GM20000 (cell line): ENCODE measurements around the gene DNAH3.
"Not testable (repeated sequence)": the region's sequence is repeated elsewhere in the genome, so short reads cannot be mapped to it uniquely, and the experiment has no call there.

Experiments used
- DNase-seq: peaks from one replicate; pipeline ENCODE4 v3.0.0; 2012; ENCODE audit warnings: low spot score
- TF ChIP-seq, protein P1 (sequence below): IDR thresholded peaks from 2 replicates; pipeline ENCODE4 v1.5.1; 2012; ENCODE audit warnings: mild to moderate bottlenecking, control low read depth; ENCODE audit errors: extremely low read depth, missing control alignments

The DNAH3 gene

GRCh38 chr16:21116148-21116693, 34.4 kb downstream of the DNAH3 start:
- DNase-seq: no peak
- TF ChIP-seq, protein P1, sequence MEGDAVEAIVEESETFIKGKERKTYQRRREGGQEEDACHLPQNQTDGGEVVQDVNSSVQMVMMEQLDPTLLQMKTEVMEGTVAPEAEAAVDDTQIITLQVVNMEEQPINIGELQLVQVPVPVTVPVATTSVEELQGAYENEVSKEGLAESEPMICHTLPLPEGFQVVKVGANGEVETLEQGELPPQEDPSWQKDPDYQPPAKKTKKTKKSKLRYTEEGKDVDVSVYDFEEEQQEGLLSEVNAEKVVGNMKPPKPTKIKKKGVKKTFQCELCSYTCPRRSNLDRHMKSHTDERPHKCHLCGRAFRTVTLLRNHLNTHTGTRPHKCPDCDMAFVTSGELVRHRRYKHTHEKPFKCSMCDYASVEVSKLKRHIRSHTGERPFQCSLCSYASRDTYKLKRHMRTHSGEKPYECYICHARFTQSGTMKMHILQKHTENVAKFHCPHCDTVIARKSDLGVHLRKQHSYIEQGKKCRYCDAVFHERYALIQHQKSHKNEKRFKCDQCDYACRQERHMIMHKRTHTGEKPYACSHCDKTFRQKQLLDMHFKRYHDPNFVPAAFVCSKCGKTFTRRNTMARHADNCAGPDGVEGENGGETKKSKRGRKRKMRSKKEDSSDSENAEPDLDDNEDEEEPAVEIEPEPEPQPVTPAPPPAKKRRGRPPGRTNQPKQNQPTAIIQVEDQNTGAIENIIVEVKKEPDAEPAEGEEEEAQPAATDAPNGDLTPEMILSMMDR: no peak

- not testable (repeated sequence) for DNase-seq
Measured at GRCh38 chr16:21115551-21115950, 35.1 kb downstream of the DNAH3 start.

DNA sequence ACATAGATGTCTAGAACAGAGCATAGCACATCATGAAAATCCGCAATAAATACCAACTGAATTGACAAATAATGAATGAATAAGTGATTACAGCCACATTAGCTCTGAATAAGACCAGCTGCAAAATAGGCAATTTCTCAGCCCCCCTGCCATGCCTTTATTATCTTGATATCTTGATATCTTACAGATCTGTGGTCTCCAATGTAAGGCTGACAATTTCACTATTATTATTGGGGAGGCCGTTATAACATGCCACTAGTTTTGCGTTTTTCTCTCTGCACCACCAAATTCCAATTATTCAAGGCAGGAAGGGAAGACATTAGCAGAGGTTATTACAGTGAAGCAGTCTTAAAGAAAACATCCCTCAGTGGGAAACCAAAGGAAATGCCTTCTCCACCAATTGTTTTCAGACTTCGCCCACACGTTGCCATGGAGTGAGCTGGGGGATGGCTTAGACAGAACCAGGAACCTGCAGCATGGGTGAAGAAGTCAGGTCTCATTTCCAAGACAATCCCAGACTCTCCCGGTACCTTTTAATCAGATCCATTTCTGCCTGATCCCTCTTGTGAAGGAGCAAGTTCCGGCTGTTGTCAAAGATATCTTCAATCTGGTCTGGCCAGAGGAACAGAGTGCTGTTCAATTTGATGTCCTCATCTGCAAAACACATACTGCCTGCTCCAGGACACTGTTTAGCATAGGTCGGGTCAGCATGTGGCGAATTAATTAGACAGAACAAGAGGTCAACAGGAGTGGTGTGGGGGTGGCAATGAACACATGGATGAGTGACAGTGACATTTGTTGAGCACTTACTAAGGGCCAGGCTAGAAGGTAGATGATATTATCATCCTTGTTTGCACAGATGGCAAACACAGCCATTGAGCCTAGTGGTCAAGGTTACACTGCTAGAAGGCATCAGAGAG, 46.4 kb downstream of the DNAH3 start:
- TF ChIP-seq, protein P1: no peak
- no peak for DNase-seq

- TF ChIP-seq, protein P1: peak; percentile 9
- DNase-seq: peak; percentile 16
Measured at GRCh38 chr16:21101631-21102420, 48.8 kb downstream of the DNAH3 start.

DNA sequence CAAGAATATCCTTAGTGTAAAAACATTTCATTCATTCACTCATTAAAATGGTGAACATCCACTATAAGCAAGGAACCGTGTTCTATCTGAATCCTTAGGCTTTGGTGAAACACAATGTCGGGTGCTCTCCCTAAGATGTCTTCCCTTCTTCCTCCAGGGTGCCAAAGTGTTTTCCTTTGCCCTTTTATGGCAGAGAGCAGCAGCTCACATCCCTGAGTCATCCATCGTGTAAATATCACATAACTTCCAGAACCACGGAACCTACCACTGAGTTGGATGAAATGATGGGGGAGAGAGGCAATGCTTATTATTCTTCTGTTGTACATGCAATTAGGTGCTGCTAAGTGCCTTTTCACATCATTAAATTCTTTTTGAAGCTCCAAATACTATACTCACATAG, 50.2 kb downstream of the DNAH3 start:
- DNase-seq: no peak
- TF ChIP-seq, protein P1: no peak

GRCh38 chr16:21097151-21097550, 53.5 kb downstream of the DNAH3 start:
- TF ChIP-seq, protein P1: no peak
- no peak for DNase-seq

GRCh38 chr16:21094719-21095118, 55.9 kb downstream of the DNAH3 start:
- DNase-seq: not testable (repeated sequence)

DNA sequence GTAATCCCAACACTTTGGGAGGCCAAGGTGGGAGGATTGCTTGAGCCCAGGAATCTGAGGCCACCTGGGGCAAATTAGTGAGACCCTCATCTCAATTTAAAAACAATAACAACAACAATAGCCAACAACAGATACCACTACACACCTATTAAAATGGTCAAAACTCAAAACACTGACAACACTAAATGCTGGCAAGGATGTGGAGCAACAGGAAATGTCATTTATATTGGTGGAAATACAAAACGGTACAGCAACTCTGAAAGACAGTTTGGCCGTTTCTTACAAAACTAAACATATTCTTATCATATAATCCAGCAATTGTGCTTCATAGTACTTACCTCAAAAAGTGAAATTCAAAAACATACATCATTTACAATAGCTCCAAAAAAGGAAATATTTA, 57.7 kb downstream of the DNAH3 start:
- DNase-seq: no peak
- TF ChIP-seq, protein P1: no peak
